H1 (cell line): ENCODE results near the gene CCDC141. TPM values are rescaled to one million over a fixed set of nuclear protein-coding genes. Genes with fewer than 3 reads are reported as not detected.

Source experiments
- ASH2L ChIP-seq: fragments of 200-600, 300-600 bp; sonication (generic); IDR thresholded peaks from one replicate; pipeline ENCODE4 v1.7.1; 2017; ENCODE audit warnings: low read length
- BACH1 ChIP-seq: IDR thresholded peaks from 2 replicates; pipeline ENCODE4 v1.6.1; 2012; ENCODE audit warnings: low read length, improper control_type of control experiment
- CREB1 ChIP-seq: IDR thresholded peaks from 2 replicates; pipeline ENCODE4 v1.6.1; 2012; ENCODE audit warnings: inconsistent platforms
- FOSL1 ChIP-seq: IDR thresholded peaks from 2 replicates; pipeline ENCODE4 v1.6.1; 2011; ENCODE audit warnings: mild to moderate bottlenecking, low read depth, low read length, moderate library complexity; ENCODE audit not compliant: insufficient read depth
- POLR2A ChIP-seq, 2 experiments: IDR thresholded peaks; 1 replicate in 1 of 2; 2 replicates in 1 of 2; pipeline ENCODE4 v1.6.1; 2011; ENCODE audit warnings: low read depth in 2 of 2, low read length in 2 of 2, mild to moderate bottlenecking in 2 of 2; ENCODE audit errors: control extremely low read depth in 1 of 2
- RFX5 ChIP-seq: IDR thresholded peaks from 2 replicates; pipeline ENCODE4 v1.6.1; 2011; ENCODE audit warnings: low read depth, low read length, improper control_type of control experiment, borderline replicate concordance
- SUZ12 ChIP-seq: fragments of 200-600 bp; sonication (generic); IDR thresholded peaks from 2 replicates; pipeline ENCODE4 v1.6.1; 2012; ENCODE audit warnings: mild to moderate bottlenecking, inconsistent platforms, low read length, moderate library complexity, mixed read lengths
- polyA plus RNA-seq, 7 experiments: library from polyadenylated mRNA; depleted of rRNA in 3 of 7; stranded (reverse) in 5 of 7; unstranded in 2 of 7; fragments of >200 nt in 5 of 7; fragments of 200-250 nt in 2 of 7; gene quantifications; 1 replicate in 5 of 7; 2 replicates in 1 of 7; 4 replicates in 1 of 7; pipeline versions ENCODE4 v1.2.1 to v1.2.3, GENCODE V29; 2011 to 2013; ENCODE audit warnings: missing spikeins in 2 of 7, mixed read lengths in 2 of 7
- total RNA-seq: library from RNA; stranded (reverse); fragmentation: NEBNext Ultra II Directional; extraction: Animal tissue kit (Norgen Biotek cat#: 25700); gene quantifications from 2 replicates; pipeline ENCODE4 v1.2.1, GENCODE V29; 2021

CCDC141 gene
- total and polyA plus RNA-seq, 2 of the 8 experiments (the other 6 are each of a cell fraction or from before 2014, with no cell fraction given), result 0.56 to 21.6 TPM

DNA sequence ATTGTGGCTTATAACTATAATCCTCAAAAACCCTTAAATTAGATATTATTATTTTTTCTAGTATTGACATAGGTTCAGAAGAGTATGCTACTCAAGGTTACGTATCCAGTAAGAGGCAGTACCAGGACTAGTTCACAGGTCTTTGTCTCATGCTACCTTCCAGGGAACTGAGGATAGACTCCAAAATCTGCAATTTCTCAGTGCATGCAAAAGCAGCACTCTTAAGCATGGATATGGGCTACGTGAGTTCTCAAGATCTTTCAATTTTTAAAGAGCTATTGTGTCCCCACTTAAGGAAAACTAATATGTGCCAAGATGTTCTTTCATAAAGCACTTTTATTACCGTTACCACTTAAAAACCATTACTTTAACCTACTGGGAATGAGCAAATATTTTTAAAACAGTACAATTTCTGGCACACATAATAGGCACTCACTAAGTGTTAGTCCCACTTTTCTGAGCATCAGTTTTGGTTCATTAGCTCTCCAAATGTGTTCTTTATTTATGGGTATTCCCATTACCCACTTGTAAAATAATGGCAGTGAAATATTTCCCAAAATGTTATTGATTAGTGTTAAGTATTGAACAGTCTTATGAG is 128.9 kb downstream of the CCDC141 start (continued):
- TF ChIP-seq FOSL1 (no peak), BACH1 (no peak), SUZ12 (no peak), POLR2A (IDR thresholded peaks at IDR 0.05; ENCODE audit: control extremely low read depth in 1 of 2, low read depth in 2 of 2, low read length in 2 of 2) (no peak), RFX5 (no peak), CREB1 (no peak), ASH2L (no peak)
